ENCODE data around the gene SH2B3. TPM values are rescaled to one million over a fixed set of nuclear protein-coding genes. Genes with fewer than 3 reads are reported as not detected.

The SH2B3 gene
- total RNA-seq, 2 experiments from 2014 or later: 25.8 to 51.3 TPM

DNA sequence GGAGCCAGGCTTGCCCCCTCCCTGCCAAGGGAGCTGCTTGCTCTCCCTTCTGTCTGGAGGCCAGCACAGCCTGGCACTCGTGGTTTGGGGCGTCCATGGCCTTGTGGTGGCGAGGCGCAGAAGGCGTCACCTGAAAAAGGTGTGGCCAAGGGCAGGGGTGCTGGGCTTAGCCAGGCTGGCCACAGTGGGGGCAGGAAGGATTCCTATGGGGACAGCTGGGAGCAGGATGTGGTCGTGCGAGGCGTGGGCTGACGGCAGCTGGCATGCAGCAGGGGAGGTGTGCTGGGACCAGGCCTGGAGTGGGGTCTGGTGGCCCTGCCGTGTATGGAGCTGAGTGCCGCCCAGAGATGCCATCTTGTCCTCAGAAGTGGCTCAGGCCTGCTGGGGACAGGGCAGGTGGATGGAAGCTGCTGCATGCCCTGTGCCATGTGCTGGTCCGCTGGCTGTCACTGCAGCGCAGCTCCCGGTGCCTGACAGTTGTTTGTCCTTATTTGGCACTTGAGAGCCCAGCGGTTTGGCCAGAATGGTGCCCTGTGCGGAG lies 30.0 kb downstream of the SH2B3 start:
- H3K79me2 ChIP-seq (ENCODE audit: insufficient read depth, low read depth, low read length): peaks cover 36% of the 10 kb centered on the region; the same call in 1 of the 2 replicates
- H3K4me2 ChIP-seq (ENCODE audit: low read length): peak overlapping the region; percentile 84
- H3K36me3 ChIP-seq (ENCODE audit: insufficient read depth, low read length): peaks cover 35% of the 10 kb centered on the region
- no peak for TF ChIP-seq EZH2phosphoT487 (IDR thresholded peaks at IDR 0.05; ENCODE audit: borderline replicate concordance, low read depth, low read length)
- TF ChIP-seq, protein P1, sequence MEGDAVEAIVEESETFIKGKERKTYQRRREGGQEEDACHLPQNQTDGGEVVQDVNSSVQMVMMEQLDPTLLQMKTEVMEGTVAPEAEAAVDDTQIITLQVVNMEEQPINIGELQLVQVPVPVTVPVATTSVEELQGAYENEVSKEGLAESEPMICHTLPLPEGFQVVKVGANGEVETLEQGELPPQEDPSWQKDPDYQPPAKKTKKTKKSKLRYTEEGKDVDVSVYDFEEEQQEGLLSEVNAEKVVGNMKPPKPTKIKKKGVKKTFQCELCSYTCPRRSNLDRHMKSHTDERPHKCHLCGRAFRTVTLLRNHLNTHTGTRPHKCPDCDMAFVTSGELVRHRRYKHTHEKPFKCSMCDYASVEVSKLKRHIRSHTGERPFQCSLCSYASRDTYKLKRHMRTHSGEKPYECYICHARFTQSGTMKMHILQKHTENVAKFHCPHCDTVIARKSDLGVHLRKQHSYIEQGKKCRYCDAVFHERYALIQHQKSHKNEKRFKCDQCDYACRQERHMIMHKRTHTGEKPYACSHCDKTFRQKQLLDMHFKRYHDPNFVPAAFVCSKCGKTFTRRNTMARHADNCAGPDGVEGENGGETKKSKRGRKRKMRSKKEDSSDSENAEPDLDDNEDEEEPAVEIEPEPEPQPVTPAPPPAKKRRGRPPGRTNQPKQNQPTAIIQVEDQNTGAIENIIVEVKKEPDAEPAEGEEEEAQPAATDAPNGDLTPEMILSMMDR (conservative IDR thresholded peaks at IDR 0.05; ENCODE audit: low read length): no peak
- H3K9me3 ChIP-seq (ENCODE audit: low read length): no peaks in the 10 kb centered on the region
- no TSS peak for BruUV-seq (replicated peaks)
- POLR2A ChIA-PET: interaction anchor here (0.6 to 1.8 kb wide), 3 partner anchors 8 to 279 kb away, joined by 5 to 12 read pairs (median 6); no protein-coding TSS in a partner anchor
- 0 out of 2 replicates have a peak, but pooled peaks cover 11% of the 10 kb centered on the region for H4K20me1 ChIP-seq (ENCODE audit: insufficient read depth, low read length)
- no peak overlapping the region for H2AFZ ChIP-seq (ENCODE audit: low read length)
- H3K4me1 ChIP-seq (ENCODE audit: insufficient read depth, low read length, poor library complexity, severe bottlenecking): peaks cover 66% of the 10 kb centered on the region
- intact Hi-C loops (cut with micrococcal nuclease; ENCODE audit: unreplicated experiment): no loop called here
- CTCF ChIA-PET (ENCODE audit: unreplicated experiment): no interaction called here
- H3K9me2 ChIP-seq (ENCODE audit: insufficient read depth, low read length): no peaks in the 10 kb centered on the region
- DNase-seq (ENCODE audit: low spot score): peak; percentile 38
- H3K27ac ChIP-seq (ENCODE audit: low read depth, low read length, poor library complexity, severe bottlenecking): peak overlapping the region; percentile 69
- H3K4me3 ChIP-seq (ENCODE audit: low read depth, low read length, poor library complexity, severe bottlenecking): no peak overlapping the region

DNA sequence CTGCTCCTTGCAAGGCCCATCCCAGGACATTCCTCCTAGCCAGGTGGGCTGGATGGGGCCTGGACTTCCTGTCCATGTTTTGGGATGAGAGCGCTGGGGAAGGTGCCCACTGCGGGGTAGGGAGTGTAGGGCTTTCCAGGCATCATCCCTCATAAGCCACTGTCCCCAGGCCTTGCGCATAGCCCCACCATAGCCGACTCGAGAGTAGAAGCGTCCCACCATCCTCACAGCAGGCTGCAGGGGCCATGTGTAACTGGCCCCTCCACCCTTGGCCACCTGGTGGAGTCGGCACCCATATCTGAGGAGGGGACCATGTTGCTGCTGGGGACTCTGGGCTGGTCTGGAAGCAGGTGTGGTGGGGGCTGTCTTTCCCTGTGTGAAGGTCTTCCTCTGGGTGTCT lies 30.5 kb downstream of the SH2B3 start:
- Histone ChIP-seq H3K9me3 (ENCODE audit: low read length) (no peaks in the 10 kb centered on the region), H3K9me2 (ENCODE audit: insufficient read depth, low read length) (no peaks in the 10 kb centered on the region), H3K79me2 (ENCODE audit: insufficient read depth, low read depth, low read length) (peaks cover 35% of the 10 kb centered on the region; the same call in 1 of the 2 replicates), H3K27ac (ENCODE audit: low read depth, low read length, poor library complexity, severe bottlenecking) (peak overlapping the region; percentile 12), H3K36me3 (ENCODE audit: insufficient read depth, low read length) (peaks cover 31% of the 10 kb centered on the region), H4K20me1 (ENCODE audit: insufficient read depth, low read length) (0 out of 2 replicates have a peak, but pooled peaks cover 11% of the 10 kb centered on the region), H3K4me3 (ENCODE audit: low read depth, low read length, poor library complexity, severe bottlenecking) (no peak overlapping the region), H3K4me2 (ENCODE audit: low read length) (peak overlapping the region; percentile 84; the same call in 1 of the 2 replicates), H3K4me1 (ENCODE audit: insufficient read depth, low read length, poor library complexity, severe bottlenecking) (peaks cover 61% of the 10 kb centered on the region), H2AFZ (ENCODE audit: low read length) (no peak overlapping the region)
- no peak for TF ChIP-seq EZH2phosphoT487 (IDR thresholded peaks at IDR 0.05; ENCODE audit: borderline replicate concordance, low read depth, low read length)
- TF ChIP-seq, protein P1 (conservative IDR thresholded peaks at IDR 0.05; ENCODE audit: low read length): no peak
- POLR2A ChIA-PET: no interaction called here
- intact Hi-C loops (cut with micrococcal nuclease; ENCODE audit: unreplicated experiment): no loop called here
- no TSS peak for BruUV-seq (replicated peaks)
- no peak for DNase-seq (ENCODE audit: low spot score)
- CTCF ChIA-PET (ENCODE audit: unreplicated experiment): no interaction called here

DNA sequence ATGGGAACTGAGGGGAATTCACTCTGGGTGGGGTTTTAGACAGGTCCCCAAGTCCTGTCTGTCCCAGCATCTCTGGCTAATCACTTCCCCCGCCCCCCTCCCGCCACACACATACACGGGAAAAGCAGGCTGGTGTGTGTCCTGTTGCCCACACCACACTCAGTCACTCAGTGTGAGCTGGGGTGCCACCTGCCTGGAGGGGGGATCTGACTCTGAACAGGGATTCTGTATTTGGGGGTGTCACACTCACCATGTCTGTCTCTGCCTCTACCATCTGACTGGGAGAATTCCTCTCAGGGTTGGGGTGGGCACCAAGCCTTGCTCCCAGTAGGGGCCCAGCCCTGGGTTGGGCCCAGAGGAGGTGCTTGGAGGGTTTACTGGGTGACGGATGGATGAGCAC lies 31.1 kb downstream of the SH2B3 start:
- TF ChIP-seq, protein P1 (conservative IDR thresholded peaks at IDR 0.05; ENCODE audit: low read length): no peak
- TF ChIP-seq EZH2phosphoT487 (IDR thresholded peaks at IDR 0.05; ENCODE audit: borderline replicate concordance, low read depth, low read length): no peak
- 0 out of 2 replicates have a peak, but pooled peaks cover 11% of the 10 kb centered on the region for H4K20me1 ChIP-seq (ENCODE audit: insufficient read depth, low read length)
- intact Hi-C loops (cut with micrococcal nuclease; ENCODE audit: unreplicated experiment): no loop called here
- DNase-seq (ENCODE audit: low spot score): no peak
- no peak overlapping the region for H3K4me2 ChIP-seq (ENCODE audit: low read length)
- peaks cover 34% of the 10 kb centered on the region; the same call in 1 of the 2 replicates for H3K79me2 ChIP-seq (ENCODE audit: insufficient read depth, low read depth, low read length)
- CTCF ChIA-PET (ENCODE audit: unreplicated experiment): no interaction called here
- H3K9me2 ChIP-seq (ENCODE audit: insufficient read depth, low read length): no peaks in the 10 kb centered on the region
- POLR2A ChIA-PET: no interaction called here
- H3K9me3 ChIP-seq (ENCODE audit: low read length): no peaks in the 10 kb centered on the region
- H2AFZ ChIP-seq (ENCODE audit: low read length): no peak overlapping the region
- H3K36me3 ChIP-seq (ENCODE audit: insufficient read depth, low read length): peaks cover 25% of the 10 kb centered on the region
- H3K4me3 ChIP-seq (ENCODE audit: low read depth, low read length, poor library complexity, severe bottlenecking): no peak overlapping the region
- H3K4me1 ChIP-seq (ENCODE audit: insufficient read depth, low read length, poor library complexity, severe bottlenecking): peaks cover 57% of the 10 kb centered on the region
- H3K27ac ChIP-seq (ENCODE audit: low read depth, low read length, poor library complexity, severe bottlenecking): peak overlapping the region; percentile 12
- no TSS peak for BruUV-seq (replicated peaks)
